Fibroblast of lung (primary cell): ENCODE data around the gene CCDC187. TPM values are rescaled to one million over a fixed set of nuclear protein-coding genes. Genes with fewer than 3 reads are reported as not detected.

Experiments
- DNase-seq, 2 donors: peaks; one replicate each; pipeline versions ENCODE4 v3.0.0 to v3.0.0-alpha.2; 2010; ENCODE audit warnings: low read depth in 2 of 2
- H2AFZ ChIP-seq: 2 replicates; pipeline ENCODE4 v1.5.1; 2012; ENCODE audit warnings: low read length, control low read depth, inconsistent platforms
- H3K27ac ChIP-seq: 2 replicates; pipeline ENCODE4 v1.5.1; 2011; ENCODE audit warnings: low read length, control low read depth; ENCODE audit not compliant: insufficient read depth
- H3K27me3 ChIP-seq: 2 replicates; pipeline ENCODE4 v1.5.1; 2011; ENCODE audit warnings: mild to moderate bottlenecking, low read length; ENCODE audit not compliant: control insufficient read depth, insufficient read depth
- H3K36me3 ChIP-seq: 2 replicates; pipeline ENCODE4 v1.5.1; 2011; ENCODE audit warnings: low read length; ENCODE audit not compliant: control insufficient read depth, insufficient read depth
- H3K4me1 ChIP-seq: 2 replicates; pipeline ENCODE4 v1.5.1; 2011; ENCODE audit warnings: low read length; ENCODE audit not compliant: control insufficient read depth, insufficient read depth; ENCODE audit errors: extremely low read depth
- H3K4me2 ChIP-seq: 2 replicates; pipeline ENCODE4 v1.5.1; 2011; ENCODE audit warnings: low read length, control low read depth; ENCODE audit not compliant: insufficient read depth; ENCODE audit errors: extremely low read depth
- H3K4me3 ChIP-seq, 4 experiments: fragments of 200-600 bp in 1 of 4; sonication (generic) in 1 of 4; replicated peaks in 1 of 4; 2 replicates each; pipeline ENCODE4 v1.5.1; 2011 to 2016; ENCODE audit warnings: low read length in 4 of 4, low read depth in 3 of 4, mild to moderate bottlenecking in 3 of 4, control low read depth in 2 of 4, inconsistent platforms in 1 of 4, mixed read lengths in 1 of 4; ENCODE audit not compliant: insufficient read depth in 1 of 4; ENCODE audit errors: control extremely low read depth in 1 of 4
- H3K79me2 ChIP-seq: 2 replicates; pipeline ENCODE4 v1.5.1; 2012; ENCODE audit warnings: mild to moderate bottlenecking, low read length, inconsistent platforms; ENCODE audit not compliant: control insufficient read depth, insufficient read depth
- H3K9ac ChIP-seq: 2 replicates; pipeline ENCODE4 v1.5.1; 2011; ENCODE audit warnings: mild to moderate bottlenecking, low read length, control low read depth; ENCODE audit not compliant: insufficient read depth
- H3K9me3 ChIP-seq: 2 replicates; pipeline ENCODE4 v1.5.1; 2012; ENCODE audit warnings: low read depth, low read length; ENCODE audit not compliant: control insufficient read depth, insufficient read depth
- H4K20me1 ChIP-seq: 2 replicates; pipeline ENCODE4 v1.5.1; 2011; ENCODE audit warnings: low read length; ENCODE audit not compliant: control insufficient read depth, insufficient read depth; ENCODE audit errors: extremely low read depth
- CTCF ChIP-seq, 2 donors: IDR thresholded peaks in 1 of 2; conservative IDR thresholded peaks in 1 of 2; 1 replicate in 1 of 2; 2 replicates in 1 of 2; pipeline ENCODE4 v1.5.1; 2011 to 2012; ENCODE audit warnings: low read length in 2 of 2, control low read depth in 1 of 2, inconsistent platforms in 1 of 2, low read depth in 1 of 2, mild to moderate bottlenecking in 1 of 2
- EZH2 ChIP-seq: IDR thresholded peaks from 2 replicates; pipeline ENCODE4 v1.5.1; 2012; ENCODE audit warnings: low read length, control low read depth, mild to moderate bottlenecking; ENCODE audit errors: missing control alignments
- polyA plus RNA-seq, 2 donors: library from polyadenylated mRNA; depleted of rRNA in 1 of 2; stranded (reverse) in 1 of 2; unstranded in 1 of 2; fragments of >200 nt; gene quantifications; 2 replicates each; pipeline ENCODE4 v1.2.1, GENCODE V29; 2011 to 2012; ENCODE audit warnings: missing spikeins in 1 of 2
- total RNA-seq: library from RNA; depleted of rRNA; stranded (reverse); fragments of >200 nt; gene quantifications from 2 replicates; pipeline ENCODE4 v1.2.1, GENCODE V29; 2014

CCDC187 gene
- total and polyA plus RNA-seq, 2 donors (not counting 1 experiment from before 2014, with no cell fraction given): not detected

DNA sequence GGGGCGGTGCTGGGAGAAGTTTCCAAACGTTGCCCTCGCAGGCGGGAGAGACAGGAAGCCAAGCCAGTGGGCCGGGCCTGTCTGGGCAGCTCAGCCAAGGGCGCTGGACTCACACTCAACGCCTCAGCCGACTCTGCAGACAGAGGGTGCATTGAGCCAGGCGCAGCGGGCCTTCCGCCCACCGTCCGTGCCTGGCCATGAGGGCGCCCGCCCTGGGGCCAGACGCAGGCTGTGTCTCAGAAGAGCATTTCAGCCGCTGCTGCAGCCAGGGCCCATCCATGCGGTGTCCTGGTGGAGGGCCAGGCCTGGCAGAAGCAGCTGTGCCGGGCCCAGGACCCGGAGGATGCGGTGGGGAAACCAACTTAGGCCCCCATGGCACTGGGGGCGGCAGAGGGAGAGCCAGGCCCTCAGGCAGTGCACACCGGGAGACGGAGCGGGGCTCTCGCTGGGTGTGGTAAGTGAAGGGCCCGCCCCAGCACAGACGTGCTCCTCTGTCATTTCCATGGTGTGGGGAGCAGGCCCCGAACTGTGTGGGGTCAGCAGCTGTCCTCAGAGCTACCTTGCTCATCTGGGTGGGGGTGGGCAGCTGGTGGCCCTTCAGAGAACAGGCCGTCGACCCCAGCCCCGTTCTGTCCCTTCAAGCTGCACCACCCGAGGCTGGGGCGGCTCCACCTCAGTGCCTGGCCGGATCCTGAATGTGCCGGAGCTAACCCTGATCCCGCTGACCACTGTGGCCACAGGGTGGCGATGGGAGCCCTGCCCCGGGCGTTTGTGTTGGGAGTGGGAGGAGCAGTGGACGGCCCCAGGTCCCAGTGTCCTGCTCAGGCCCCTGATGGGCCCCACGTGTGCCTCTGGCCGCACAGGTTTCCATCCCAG, 41.6 kb upstream of the CCDC187 start:
- DNase-seq: peak; percentile 50 to 51

GRCh38 chr9:136344544-136345280, 40.8 kb upstream of the CCDC187 start:
- no peaks in the 10 kb centered on the region for H3K9me3 ChIP-seq
- peaks cover 22% of the 10 kb centered on the region for H3K4me1 ChIP-seq
- no peaks in the 10 kb centered on the region for H3K79me2 ChIP-seq
- no peak overlapping the region for H2AFZ ChIP-seq
- no peaks in the 10 kb centered on the region for H4K20me1 ChIP-seq
- H3K9ac ChIP-seq: no peak overlapping the region
- H3K27ac ChIP-seq: no peak overlapping the region
- no peak overlapping the region for H3K4me3 ChIP-seq
- H3K4me2 ChIP-seq: no peak overlapping the region
- H3K36me3 ChIP-seq: peaks cover 31% of the 10 kb centered on the region
- TF ChIP-seq CTCF (conservative IDR thresholded peaks at IDR 0.05 in 1 of 2, IDR thresholded peaks at IDR 0.05 in 1 of 2; ENCODE audit: low read depth in 1 of 2, low read length in 2 of 2) (no peak), EZH2 (no peak)
- no peaks in the 10 kb centered on the region for H3K27me3 ChIP-seq
- DNase-seq: no peak

More for the DNA sequence above, 41.6 kb upstream of the CCDC187 start:
- H3K36me3 ChIP-seq: peaks cover 28% of the 10 kb centered on the region
- H3K27ac ChIP-seq: peak overlapping the region; percentile 61
- peaks cover 22% of the 10 kb centered on the region for H3K4me1 ChIP-seq
- H2AFZ ChIP-seq: no peak overlapping the region
- H3K27me3 ChIP-seq: no peaks in the 10 kb centered on the region
- peak overlapping the region; percentile 35 for H3K4me2 ChIP-seq
- peak overlapping the region; percentile 23 for H3K9ac ChIP-seq
- H3K9me3 ChIP-seq: no peaks in the 10 kb centered on the region
- H3K79me2 ChIP-seq: no peaks in the 10 kb centered on the region
- TF ChIP-seq EZH2 (no peak), CTCF (conservative IDR thresholded peaks at IDR 0.05 in 1 of 2, IDR thresholded peaks at IDR 0.05 in 1 of 2; ENCODE audit: low read depth in 1 of 2, low read length in 2 of 2) (peak; percentile 46 to 51)
- H3K4me3 ChIP-seq: peak overlapping the region in 1 of 4 experiments; percentile 9
- no peaks in the 10 kb centered on the region for H4K20me1 ChIP-seq

GRCh38 chr9:136343884-136344269, 40.0 kb upstream of the CCDC187 start:
- DNase-seq: no peak
- Histone ChIP-seq H3K9me3 (no peaks in the 10 kb centered on the region), H3K27me3 (no peaks in the 10 kb centered on the region), H3K79me2 (no peaks in the 10 kb centered on the region), H2AFZ (no peak overlapping the region), H4K20me1 (no peaks in the 10 kb centered on the region), H3K4me1 (peaks cover 22% of the 10 kb centered on the region), H3K4me3 (no peak overlapping the region), H3K36me3 (peaks cover 30% of the 10 kb centered on the region), H3K9ac (no peak overlapping the region), H3K4me2 (no peak overlapping the region), H3K27ac (no peak overlapping the region)
- no peak for TF ChIP-seq CTCF (conservative IDR thresholded peaks at IDR 0.05 in 1 of 2, IDR thresholded peaks at IDR 0.05 in 1 of 2; ENCODE audit: low read depth in 1 of 2, low read length in 2 of 2)
- no peak for TF ChIP-seq EZH2
